ENCODE measurements around the gene KLHL24.

- TF ChIP-seq CTCF (IDR thresholded peaks at IDR 0.05; ENCODE audit: low read length) (no peak), EZH2 (IDR thresholded peaks at IDR 0.05; ENCODE audit: borderline replicate concordance, low read length) (no peak)
Measured at GRCh38 chr3:183634707-183635106, 716 bp upstream of the KLHL24 start.
